Astrocyte (in vitro differentiated cells and primary cell): ENCODE measurements around the gene PSMD2. TPM values are rescaled to one million over a fixed set of nuclear protein-coding genes. Genes with fewer than 3 reads are reported as not detected.

ENCODE experiments used
- DNase-seq: peaks from one replicate; pipeline ENCODE4 v3.0.0-alpha.2; 2010; ENCODE audit warnings: low read depth
- FAIRE-seq: peaks from 2 replicates; lab custom pipeline; 2011; peaks lifted over from hg19 to GRCh38; lab: Jason Lieb, UNC
- H2AFZ ChIP-seq: 2 replicates; pipeline ENCODE4 v1.6.0; 2012; ENCODE audit warnings: low read depth, low read length, inconsistent platforms
- H3K27ac ChIP-seq: 2 replicates; pipeline ENCODE4 v1.5.1; 2011; ENCODE audit warnings: low read depth, low read length, inconsistent platforms
- H3K27me3 ChIP-seq: 2 replicates; pipeline ENCODE4 v1.6.0; 2011; ENCODE audit warnings: low read length, inconsistent platforms; ENCODE audit not compliant: insufficient read depth
- H3K36me3 ChIP-seq: 2 replicates; pipeline ENCODE4 v1.5.1; 2011; ENCODE audit warnings: low read length, inconsistent platforms; ENCODE audit not compliant: insufficient read depth
- H3K4me1 ChIP-seq: 2 replicates; pipeline ENCODE4 v1.5.1; 2011; ENCODE audit warnings: low read length, inconsistent platforms; ENCODE audit not compliant: insufficient read depth
- H3K4me2 ChIP-seq: 2 replicates; pipeline ENCODE4 v1.6.0; 2012; ENCODE audit warnings: low read length, inconsistent platforms
- H3K4me3 ChIP-seq: 2 replicates; pipeline ENCODE4 v1.5.1; 2011; ENCODE audit warnings: low read depth, mild to moderate bottlenecking, low read length, inconsistent platforms; ENCODE audit not compliant: insufficient read depth
- H3K79me2 ChIP-seq: 2 replicates; pipeline ENCODE4 v1.6.0; 2012; ENCODE audit warnings: mild to moderate bottlenecking, low read length, inconsistent platforms; ENCODE audit not compliant: insufficient read depth
- H3K9ac ChIP-seq: 2 replicates; pipeline ENCODE4 v1.6.0; 2012; ENCODE audit warnings: mild to moderate bottlenecking, low read length, inconsistent platforms
- H3K9me3 ChIP-seq: 2 replicates; pipeline ENCODE4 v1.5.1; 2012; ENCODE audit warnings: low read depth, mild to moderate bottlenecking, low read length, inconsistent platforms; ENCODE audit not compliant: insufficient read depth
- H4K20me1 ChIP-seq: 2 replicates; pipeline ENCODE4 v1.6.0; 2012; ENCODE audit warnings: low read length, inconsistent platforms; ENCODE audit not compliant: insufficient read depth
- H3K27ac Mint-ChIP-seq: one replicate; pipeline ENCODE4 v1.8.0; 2021; ENCODE audit warnings: mild to moderate bottlenecking, mixed read lengths; ENCODE audit not compliant: unreplicated experiment
- H3K27me3 Mint-ChIP-seq: one replicate; pipeline ENCODE4 v1.8.0; 2021; ENCODE audit warnings: low read depth, mixed read lengths; ENCODE audit not compliant: unreplicated experiment
- H3K36me3 Mint-ChIP-seq: one replicate; pipeline ENCODE4 v1.8.0; 2021; ENCODE audit warnings: low read depth, mixed read lengths; ENCODE audit not compliant: unreplicated experiment
- H3K4me1 Mint-ChIP-seq: one replicate; pipeline ENCODE4 v1.8.0; 2021; ENCODE audit warnings: low read depth, mixed read lengths; ENCODE audit not compliant: unreplicated experiment
- H3K4me3 Mint-ChIP-seq: one replicate; pipeline ENCODE4 v1.8.0; 2021; ENCODE audit warnings: mild to moderate bottlenecking, moderate library complexity, mixed read lengths; ENCODE audit not compliant: unreplicated experiment
- H3K9me3 Mint-ChIP-seq: one replicate; pipeline ENCODE4 v1.8.0; 2021; ENCODE audit warnings: mild to moderate bottlenecking, mixed read lengths; ENCODE audit not compliant: unreplicated experiment
- EZH2 ChIP-seq: IDR thresholded peaks from 2 replicates; pipeline ENCODE4 v1.6.1; 2012; ENCODE audit warnings: mild to moderate bottlenecking, low read length, inconsistent platforms; ENCODE audit not compliant: insufficient read depth
- total RNA-seq: library from RNA; stranded (reverse); gene quantifications from 2 replicates; pipeline ENCODE4 v1.2.1, GENCODE V29; 2021
- TF ChIP-seq, protein P1 (sequence below): IDR thresholded peaks from 2 replicates; pipeline ENCODE4 v1.5.1; 2011; ENCODE audit warnings: low read depth, mild to moderate bottlenecking, inconsistent platforms, low read length, moderate library complexity; ENCODE audit not compliant: insufficient read depth

The PSMD2 gene
- total RNA-seq, 1 donor from 2014 or later: 588 TPM

- Mint-ChIP-seq H3K27me3 (no peaks in the 10 kb centered on the region), H3K36me3 (peaks cover 11% of the 10 kb centered on the region), H3K4me3 (no peak overlapping the region), H3K27ac (no peak overlapping the region), H3K4me1 (peaks cover 16% of the 10 kb centered on the region), H3K9me3 (no peaks in the 10 kb centered on the region)
- FAIRE-seq (no peak), DNase-seq (no peak)
- no peak overlapping the region for H3K9ac ChIP-seq
- H3K9me3 ChIP-seq: no peaks in the 10 kb centered on the region
- no peak overlapping the region for H3K4me3 ChIP-seq
- no peak overlapping the region for H3K4me2 ChIP-seq
- H3K4me1 ChIP-seq: peaks cover 8% of the 10 kb centered on the region
- no peaks in the 10 kb centered on the region for H3K36me3 ChIP-seq
- peaks cover 18% of the 10 kb centered on the region for H4K20me1 ChIP-seq
- no peak overlapping the region for H2AFZ ChIP-seq
- no peaks in the 10 kb centered on the region for H3K27me3 ChIP-seq
- H3K79me2 ChIP-seq: peaks cover 11% of the 10 kb centered on the region
- no peak for TF ChIP-seq EZH2
- TF ChIP-seq, protein P1, sequence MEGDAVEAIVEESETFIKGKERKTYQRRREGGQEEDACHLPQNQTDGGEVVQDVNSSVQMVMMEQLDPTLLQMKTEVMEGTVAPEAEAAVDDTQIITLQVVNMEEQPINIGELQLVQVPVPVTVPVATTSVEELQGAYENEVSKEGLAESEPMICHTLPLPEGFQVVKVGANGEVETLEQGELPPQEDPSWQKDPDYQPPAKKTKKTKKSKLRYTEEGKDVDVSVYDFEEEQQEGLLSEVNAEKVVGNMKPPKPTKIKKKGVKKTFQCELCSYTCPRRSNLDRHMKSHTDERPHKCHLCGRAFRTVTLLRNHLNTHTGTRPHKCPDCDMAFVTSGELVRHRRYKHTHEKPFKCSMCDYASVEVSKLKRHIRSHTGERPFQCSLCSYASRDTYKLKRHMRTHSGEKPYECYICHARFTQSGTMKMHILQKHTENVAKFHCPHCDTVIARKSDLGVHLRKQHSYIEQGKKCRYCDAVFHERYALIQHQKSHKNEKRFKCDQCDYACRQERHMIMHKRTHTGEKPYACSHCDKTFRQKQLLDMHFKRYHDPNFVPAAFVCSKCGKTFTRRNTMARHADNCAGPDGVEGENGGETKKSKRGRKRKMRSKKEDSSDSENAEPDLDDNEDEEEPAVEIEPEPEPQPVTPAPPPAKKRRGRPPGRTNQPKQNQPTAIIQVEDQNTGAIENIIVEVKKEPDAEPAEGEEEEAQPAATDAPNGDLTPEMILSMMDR: no peak
- H3K27ac ChIP-seq: no peak overlapping the region
These were observed 58.4 kb downstream of the PSMD2 start for GRCh38 chr3:184357248-184358123.

- H3K36me3 Mint-ChIP-seq: peaks cover 11% of the 10 kb centered on the region
- Histone ChIP-seq H4K20me1 (peaks cover 18% of the 10 kb centered on the region), H3K36me3 (no peaks in the 10 kb centered on the region), H3K4me3 (no peak overlapping the region), H2AFZ (no peak overlapping the region), H3K9me3 (no peaks in the 10 kb centered on the region), H3K4me1 (peaks cover 8% of the 10 kb centered on the region), H3K9ac (no peak overlapping the region), H3K27ac (no peak overlapping the region), H3K4me2 (no peak overlapping the region), H3K27me3 (no peaks in the 10 kb centered on the region), H3K79me2 (peaks cover 12% of the 10 kb centered on the region)
- no peak for TF ChIP-seq EZH2
- TF ChIP-seq, protein P1: no peak
- peak overlapping the region; percentile 60 for H3K4me3 Mint-ChIP-seq
- no peak for DNase-seq
- no peak overlapping the region for H3K27ac Mint-ChIP-seq
- FAIRE-seq: no peak
- H3K9me3 Mint-ChIP-seq: no peaks in the 10 kb centered on the region
- no peaks in the 10 kb centered on the region for H3K27me3 Mint-ChIP-seq
- H3K4me1 Mint-ChIP-seq: peaks cover 16% of the 10 kb centered on the region
These were observed 59.2 kb downstream of the PSMD2 start for GRCh38 chr3:184358124-184358767.

Other genes with a start within 250 kb of the PSMD2 start
- gene HTR3C, start 246.2 kb upstream of the PSMD2 start, total RNA-seq: not detected in 2 replicates
- not detected in 2 replicates for gene HTR3E, start 202.2 kb upstream of the PSMD2 start, total RNA-seq
- 20.8 and 22.6 TPM in 2 replicates for gene EIF2B5, start 163.9 kb upstream of the PSMD2 start, total RNA-seq
- 107 and 110 TPM in 2 replicates for gene DVL3, start 143.9 kb upstream of the PSMD2 start, total RNA-seq
- 603 and 613 TPM in 2 replicates for gene AP2M1, start 124.4 kb upstream of the PSMD2 start, total RNA-seq
- gene ABCF3, start 113.0 kb upstream of the PSMD2 start, total RNA-seq: 61.1 and 70.9 TPM in 2 replicates
- gene VWA5B2, start 69.7 kb upstream of the PSMD2 start, total RNA-seq: 0.23 TPM in 1 of 2 replicates, not detected in the other
- gene ALG3, start 50.3 kb upstream of the PSMD2 start, total RNA-seq: 47.1 and 51.1 TPM in 2 replicates
- 7.2 TPM in 2 replicates for gene EEF1AKMT4, start 49.6 kb upstream of the PSMD2 start, total RNA-seq
- 2.6 and 3.4 TPM in 2 replicates for gene CAMK2N2, start 37.7 kb upstream of the PSMD2 start, total RNA-seq
- not detected in 2 replicates for gene ECE2, start 23.2 kb upstream of the PSMD2 start, total RNA-seq
- 490 and 495 TPM in 2 replicates for gene EIF4G1, start 15.4 kb downstream of the PSMD2 start, total RNA-seq
- 12.2 TPM in 2 replicates for gene FAM131A, start 38.4 kb downstream of the PSMD2 start, total RNA-seq
- gene CLCN2, start 62.4 kb downstream of the PSMD2 start, total RNA-seq: 7.4 and 9.0 TPM in 2 replicates
- 63.2 and 70.3 TPM in 2 replicates for gene POLR2H, start 62.5 kb downstream of the PSMD2 start, total RNA-seq
- 0.25 and 0.46 TPM in 2 replicates for gene THPO, start 79.0 kb downstream of the PSMD2 start, total RNA-seq
- gene CHRD, start 80.8 kb downstream of the PSMD2 start, total RNA-seq: 3.4 and 5.6 TPM in 2 replicates